H9 (cell line): ENCODE measurements around the gene DYNLT2B. TPM values are rescaled to one million over a fixed set of nuclear protein-coding genes. Genes with fewer than 3 reads are reported as not detected.

Experiments used
- DNase-seq: peaks from one replicate; pipeline ENCODE4 v3.0.0-alpha.2; 2017
- H2AFZ ChIP-seq: one replicate; pipeline ENCODE4 v1.6.1; 2013; ENCODE audit warnings: mild to moderate bottlenecking, low read length, control low read depth, moderate library complexity
- H2AK5ac ChIP-seq: 2 replicates; pipeline ENCODE4 v1.6.1; 2013; ENCODE audit warnings: low read length, control low read depth, mixed read lengths; ENCODE audit not compliant: insufficient read length
- H2BK120ac ChIP-seq: one replicate; pipeline ENCODE4 v1.6.1; 2013; ENCODE audit warnings: low read depth, mild to moderate bottlenecking, low read length, control low read depth, inconsistent platforms; ENCODE audit not compliant: poor library complexity, severe bottlenecking
- H2BK12ac ChIP-seq: 2 replicates; pipeline ENCODE4 v1.6.1; 2013; ENCODE audit warnings: low read length, control low read depth, mixed read lengths, low read depth; ENCODE audit not compliant: insufficient read length
- H2BK15ac ChIP-seq: 2 replicates; pipeline ENCODE4 v1.6.1; 2013; ENCODE audit warnings: low read depth, low read length, control low read depth
- H2BK20ac ChIP-seq: one replicate; pipeline ENCODE4 v1.6.1; 2013; ENCODE audit warnings: low read depth, mild to moderate bottlenecking, low read length, control low read depth, inconsistent platforms; ENCODE audit not compliant: poor library complexity, severe bottlenecking
- H2BK5ac ChIP-seq: 2 replicates; pipeline ENCODE4 v1.6.1; 2013; ENCODE audit warnings: low read length, control low read depth, mixed read lengths; ENCODE audit not compliant: insufficient read length
- H3K14ac ChIP-seq: 2 replicates; pipeline ENCODE4 v1.6.1; 2013; ENCODE audit warnings: low read length, control low read depth; ENCODE audit not compliant: insufficient read depth
- H3K18ac ChIP-seq: 2 replicates; pipeline ENCODE4 v1.6.1; 2013; ENCODE audit warnings: low read depth, mild to moderate bottlenecking, mixed read lengths, low read length, control low read depth; ENCODE audit not compliant: insufficient read length
- H3K23ac ChIP-seq: 2 replicates; pipeline ENCODE4 v1.6.1; 2013; ENCODE audit warnings: low read length, control low read depth, mixed read lengths, low read depth; ENCODE audit not compliant: insufficient read length
- H3K23me2 ChIP-seq: 2 replicates; pipeline ENCODE4 v1.6.1; 2013; ENCODE audit warnings: low read depth, mild to moderate bottlenecking, mixed read lengths, low read length, control low read depth; ENCODE audit not compliant: insufficient read length, poor library complexity, severe bottlenecking
- H3K27ac ChIP-seq: 2 replicates; pipeline ENCODE4 v1.5.1; 2013; ENCODE audit warnings: low read length, control low read depth, mixed read lengths, low read depth; ENCODE audit not compliant: insufficient read length
- H3K27me3 ChIP-seq: 2 replicates; pipeline ENCODE4 v1.6.1; 2013; ENCODE audit warnings: low read length, control low read depth, inconsistent platforms; ENCODE audit not compliant: insufficient read depth
- H3K4ac ChIP-seq: 2 replicates; pipeline ENCODE4 v1.6.1; 2013; ENCODE audit warnings: low read depth, mild to moderate bottlenecking, control low read depth, inconsistent platforms, low read length, moderate library complexity
- H3K4me1 ChIP-seq: 2 replicates; pipeline ENCODE4 v1.6.1; 2013; ENCODE audit warnings: low read length, control low read depth, inconsistent platforms; ENCODE audit not compliant: insufficient read depth
- H3K4me2 ChIP-seq: 2 replicates; pipeline ENCODE4 v1.6.1; 2013; ENCODE audit warnings: low read length, control low read depth, mixed read lengths; ENCODE audit not compliant: insufficient read length, insufficient read depth
- H3K56ac ChIP-seq: 2 replicates; pipeline ENCODE4 v1.6.1; 2013; ENCODE audit warnings: low read depth, mild to moderate bottlenecking, mixed read lengths, low read length, control low read depth; ENCODE audit not compliant: insufficient read length
- H3K79me1 ChIP-seq: 2 replicates; pipeline ENCODE4 v1.6.1; 2013; ENCODE audit warnings: low read depth, mild to moderate bottlenecking, moderate library complexity, low read length, control low read depth, inconsistent platforms; ENCODE audit not compliant: insufficient read depth, poor library complexity, severe bottlenecking
- H3K79me2 ChIP-seq: 2 replicates; pipeline ENCODE4 v1.6.1; 2013; ENCODE audit warnings: low read length, control low read depth, inconsistent platforms; ENCODE audit not compliant: insufficient read depth
- H3K9ac ChIP-seq: 2 replicates; pipeline ENCODE4 v1.6.1; 2013; ENCODE audit warnings: low read length, control low read depth, mixed read lengths; ENCODE audit not compliant: insufficient read length; ENCODE audit errors: extremely low read depth
- H3K9me3 ChIP-seq: one replicate; pipeline ENCODE4 v1.6.1; 2013; ENCODE audit warnings: low read depth, low read length, inconsistent platforms; ENCODE audit not compliant: control insufficient read depth
- H3T11ph ChIP-seq: one replicate; pipeline ENCODE4 v1.6.1; 2013; ENCODE audit warnings: mild to moderate bottlenecking, low read length, control low read depth, inconsistent platforms
- H4K20me1 ChIP-seq: one replicate; pipeline ENCODE4 v1.6.1; 2013; ENCODE audit not compliant: control insufficient read depth, insufficient read length, insufficient read depth
- H4K5ac ChIP-seq: 2 replicates; pipeline ENCODE4 v1.6.1; 2013; ENCODE audit warnings: low read depth, mild to moderate bottlenecking, mixed read lengths, low read length, control low read depth; ENCODE audit not compliant: insufficient read length
- H4K8ac ChIP-seq: replicated peaks from 2 replicates; pipeline ENCODE4 v1.6.1; 2013; ENCODE audit warnings: low read length, control low read depth, mixed read lengths, low read depth; ENCODE audit not compliant: insufficient read length
- H4K91ac ChIP-seq: 2 replicates; pipeline ENCODE4 v1.6.1; 2013; ENCODE audit warnings: low read depth, mild to moderate bottlenecking, moderate library complexity, mixed read lengths, low read length, control low read depth; ENCODE audit not compliant: insufficient read length
- H3K27ac Mint-ChIP-seq, 3 experiments: 2 replicates in 2 of 3; 3 replicates in 1 of 3; pipeline ENCODE4 v1.8.0; 2020 to 2021; ENCODE audit warnings: mixed read lengths in 3 of 3, mild to moderate bottlenecking in 1 of 3, moderate library complexity in 1 of 3
- H3K27me3 Mint-ChIP-seq: 2 replicates; pipeline ENCODE4 v1.8.0; 2021; ENCODE audit warnings: low read depth, mild to moderate bottlenecking, moderate library complexity, mixed read lengths
- H3K36me3 Mint-ChIP-seq, 3 experiments: 2 replicates in 2 of 3; 3 replicates in 1 of 3; pipeline ENCODE4 v1.8.0; 2020 to 2021; ENCODE audit warnings: low read depth in 3 of 3, mixed read lengths in 3 of 3; ENCODE audit not compliant: insufficient read depth in 1 of 3
- H3K4me1 Mint-ChIP-seq, 2 experiments: 2 replicates each; pipeline ENCODE4 v1.8.0; 2020; ENCODE audit warnings: mixed read lengths in 2 of 2
- H3K4me3 Mint-ChIP-seq, 2 experiments: 2 replicates in 1 of 2; 3 replicates in 1 of 2; pipeline ENCODE4 v1.8.0; 2020 to 2021; ENCODE audit warnings: mild to moderate bottlenecking in 2 of 2, mixed read lengths in 2 of 2, moderate library complexity in 1 of 2
- H3K9me3 Mint-ChIP-seq, 2 experiments: 2 replicates in 1 of 2; 3 replicates in 1 of 2; pipeline ENCODE4 v1.8.0; 2020; ENCODE audit warnings: mild to moderate bottlenecking in 2 of 2, mixed read lengths in 2 of 2, moderate library complexity in 1 of 2
- WGBS: extraction: QIAGEN DNeasy Blood & Tissue Kit; methylation state at CpG from one replicate; pipeline ENCODE4 v1.1.7; 2013; ENCODE audit warnings: missing lambda C conversion rate, low lambda C conversion rate, mixed read lengths; ENCODE audit not compliant: insufficient read length; ENCODE audit errors: extremely low coverage; 5-methylcytosine and 5-hydroxymethylcytosine counted together
- total RNA-seq: library from RNA; stranded (reverse); gene quantifications from 2 replicates; pipeline ENCODE4 v1.2.1, GENCODE V29; 2021
- TF ChIP-seq, protein P1 (sequence below): fragments of 200-600 bp; sonication (generic); conservative IDR thresholded peaks from 3 replicates; pipeline ENCODE4 v1.8.0; 2021; ENCODE audit warnings: antibody characterized with exemption, mild to moderate bottlenecking

DYNLT2B gene
- total RNA-seq, 1 experiment from 2014 or later: 12.4 TPM

- no peaks in the 10 kb centered on the region for H3K27me3 Mint-ChIP-seq
- H3K79me1 ChIP-seq: no peaks in the 10 kb centered on the region
- no peaks in the 10 kb centered on the region for H3K27me3 ChIP-seq
- no peak overlapping the region for H2BK20ac ChIP-seq
- H3K56ac ChIP-seq: no peak overlapping the region
- no peak overlapping the region for H3K4me3 Mint-ChIP-seq
- no peak overlapping the region for H2AK5ac ChIP-seq
- no peak overlapping the region for H4K91ac ChIP-seq
- H3K9me3 ChIP-seq: no peaks in the 10 kb centered on the region
- no peak overlapping the region for H3K4me2 ChIP-seq
- no peak overlapping the region for H3K4ac ChIP-seq
- H3K14ac ChIP-seq: no peak overlapping the region
- H3K9ac ChIP-seq: no peak overlapping the region
- no peak overlapping the region for H2BK15ac ChIP-seq
- H4K8ac ChIP-seq: no peak overlapping the region
- no CpG with 5 or more reads among the region's 3 CpGs for WGBS
- no peak for DNase-seq
- H2BK5ac ChIP-seq: no peak overlapping the region
- no peak overlapping the region for H3K23ac ChIP-seq
- H2AFZ ChIP-seq: no peak overlapping the region
- peaks cover 3 to 34% (median 33%) of the 10 kb centered on the region in 3 experiments; a peak in 6 of 7 replicates for H3K36me3 Mint-ChIP-seq
- no peaks in the 10 kb centered on the region for H3K23me2 ChIP-seq
- no peak overlapping the region for H3K18ac ChIP-seq
- H4K20me1 ChIP-seq: no peaks in the 10 kb centered on the region
- no peak overlapping the region for H2BK120ac ChIP-seq
- no peaks in the 10 kb centered on the region for H3K79me2 ChIP-seq
- no peaks in the 10 kb centered on the region; a peak in 1 of 5 replicates for H3K9me3 Mint-ChIP-seq
- no peak overlapping the region for H3K27ac ChIP-seq
- peak overlapping the region in 2 of 3 experiments; percentile 3 to 67; a peak in 3 of 7 replicates for H3K27ac Mint-ChIP-seq
- H3K4me1 Mint-ChIP-seq: no peaks in the 10 kb centered on the region
- no peak overlapping the region for H4K5ac ChIP-seq
- H2BK12ac ChIP-seq: no peak overlapping the region
- H3K4me1 ChIP-seq: no peaks in the 10 kb centered on the region
- TF ChIP-seq, protein P1, sequence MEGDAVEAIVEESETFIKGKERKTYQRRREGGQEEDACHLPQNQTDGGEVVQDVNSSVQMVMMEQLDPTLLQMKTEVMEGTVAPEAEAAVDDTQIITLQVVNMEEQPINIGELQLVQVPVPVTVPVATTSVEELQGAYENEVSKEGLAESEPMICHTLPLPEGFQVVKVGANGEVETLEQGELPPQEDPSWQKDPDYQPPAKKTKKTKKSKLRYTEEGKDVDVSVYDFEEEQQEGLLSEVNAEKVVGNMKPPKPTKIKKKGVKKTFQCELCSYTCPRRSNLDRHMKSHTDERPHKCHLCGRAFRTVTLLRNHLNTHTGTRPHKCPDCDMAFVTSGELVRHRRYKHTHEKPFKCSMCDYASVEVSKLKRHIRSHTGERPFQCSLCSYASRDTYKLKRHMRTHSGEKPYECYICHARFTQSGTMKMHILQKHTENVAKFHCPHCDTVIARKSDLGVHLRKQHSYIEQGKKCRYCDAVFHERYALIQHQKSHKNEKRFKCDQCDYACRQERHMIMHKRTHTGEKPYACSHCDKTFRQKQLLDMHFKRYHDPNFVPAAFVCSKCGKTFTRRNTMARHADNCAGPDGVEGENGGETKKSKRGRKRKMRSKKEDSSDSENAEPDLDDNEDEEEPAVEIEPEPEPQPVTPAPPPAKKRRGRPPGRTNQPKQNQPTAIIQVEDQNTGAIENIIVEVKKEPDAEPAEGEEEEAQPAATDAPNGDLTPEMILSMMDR: no peak
- H3T11ph ChIP-seq: no peak overlapping the region
Measured at GRCh38 chr3:196348698-196349097, 30.7 kb upstream of the DYNLT2B start.
